ENCODE measurements around the gene PGM2L1. TPM values are rescaled to one million over a fixed set of nuclear protein-coding genes. Genes with fewer than 3 reads are reported as not detected.

Gene PGM2L1
- total and polyA plus RNA-seq, 2 of the 13 experiments (the other 11 are each of a cell fraction or from before 2014, with no cell fraction given), result 0.57 to 1.2 TPM

- intact Hi-C loops (cut with micrococcal nuclease; ENCODE audit: unreplicated experiment), result no loop called here
- no peak overlapping the region for H2AFZ ChIP-seq (ENCODE audit: low read length)
- H3K36me3 ChIP-seq (replicated peaks in 1 of 2; ENCODE audit: control insufficient read depth in 1 of 2, insufficient read depth in 2 of 2, low read length in 2 of 2), result no peaks in the 10 kb centered on the region
- WGBS (ENCODE audit: low lambda C conversion rate), result 76% methylated on average over 3 of the region's 3 CpGs
- no peak overlapping the region for H3K4me3 ChIP-seq (replicated peaks in 1 of 3; ENCODE audit: insufficient read depth in 1 of 3, low read depth in 2 of 3, low read length in 3 of 3)
- DNase-seq (ENCODE audit: low spot score), result no peak
- CTCF ChIA-PET (ENCODE audit: low intra/inter-chr PET ratio, low total read pairs), result no interaction called here
- no peak overlapping the region for H3K9ac ChIP-seq (ENCODE audit: insufficient read depth, low read depth, low read length)
- H3K4me2 ChIP-seq (ENCODE audit: low read depth, low read length), result no peak overlapping the region
- H4K20me1 ChIP-seq (ENCODE audit: insufficient read depth, low read length), result no peaks in the 10 kb centered on the region
- H3K79me2 ChIP-seq (ENCODE audit: insufficient read depth, low read length), result no peaks in the 10 kb centered on the region
- H3K4me1 ChIP-seq (ENCODE audit: insufficient read depth, low read length), result no peaks in the 10 kb centered on the region
- POLR2A ChIA-PET, result no interaction called here
- ATAC-seq, result no peak
- no peaks in the 10 kb centered on the region; a peak in 1 of 5 replicates for H3K27me3 ChIP-seq (ENCODE audit: control insufficient read depth in 1 of 2, insufficient read depth in 2 of 2, low read length in 2 of 2)
- in situ Hi-C loops (cut with HindIII; ENCODE audit: extremely low pct_ligation_motif_present, low pct_unique_long_range_greater_than_20kb), result no loop called here
- BruUV-seq (replicated peaks), result no TSS peak
- no peak for FAIRE-seq
- no peak overlapping the region for H3K27ac ChIP-seq (ENCODE audit: extremely low read length, insufficient read depth, low read length)
- no peaks in the 10 kb centered on the region for H3K9me3 ChIP-seq (ENCODE audit: low read length)
- TF ChIP-seq MAZ (IDR thresholded peaks at IDR 0.05; ENCODE audit: borderline replicate concordance, low read depth, low read length) (no peak), MAZ (CRISPR knock-in tag; IDR thresholded peaks at IDR 0.05; ENCODE audit: low read depth) (no peak), PAXIP1 (CRISPR knock-in tag; conservative IDR thresholded peaks at IDR 0.05) (no peak), ZNF775 (CRISPR knock-in tag; IDR thresholded peaks at IDR 0.05; ENCODE audit: borderline replicate concordance) (no peak), KAT2B (IDR thresholded peaks at IDR 0.05; ENCODE audit: borderline replicate concordance, low read depth, low read length) (no peak), CEBPG (CRISPR knock-in tag; IDR thresholded peaks at IDR 0.05) (no peak), SMARCC2 (IDR thresholded peaks at IDR 0.05) (no peak), ZNF737 (CRISPR knock-in tag; IDR thresholded peaks at IDR 0.05; ENCODE audit: borderline replicate concordance) (no peak), PCBP2 (optimal IDR thresholded peaks at IDR 0.05; ENCODE audit: low read depth, low read length, poor library complexity, severe bottlenecking) (no peak), FOXP4 (CRISPR knock-in tag; IDR thresholded peaks at IDR 0.05) (no peak), ZSCAN12 (CRISPR knock-in tag; IDR thresholded peaks at IDR 0.05) (no peak), FOXC1 (CRISPR knock-in tag; IDR thresholded peaks at IDR 0.05; ENCODE audit: borderline replicate concordance) (no peak), SIN3A (IDR thresholded peaks at IDR 0.05; ENCODE audit: borderline replicate concordance, low read depth, low read length) (no peak), KDM6A (CRISPR knock-in tag; IDR thresholded peaks at IDR 0.05; ENCODE audit: low read depth) (no peak), ZNF446 (CRISPR knock-in tag; IDR thresholded peaks at IDR 0.05) (no peak), ZNF616 (CRISPR knock-in tag; IDR thresholded peaks at IDR 0.05; ENCODE audit: low read depth) (no peak), ZNF276 (CRISPR knock-in tag; IDR thresholded peaks at IDR 0.05; ENCODE audit: low read depth) (no peak)
- TF ChIP-seq, protein P1, sequence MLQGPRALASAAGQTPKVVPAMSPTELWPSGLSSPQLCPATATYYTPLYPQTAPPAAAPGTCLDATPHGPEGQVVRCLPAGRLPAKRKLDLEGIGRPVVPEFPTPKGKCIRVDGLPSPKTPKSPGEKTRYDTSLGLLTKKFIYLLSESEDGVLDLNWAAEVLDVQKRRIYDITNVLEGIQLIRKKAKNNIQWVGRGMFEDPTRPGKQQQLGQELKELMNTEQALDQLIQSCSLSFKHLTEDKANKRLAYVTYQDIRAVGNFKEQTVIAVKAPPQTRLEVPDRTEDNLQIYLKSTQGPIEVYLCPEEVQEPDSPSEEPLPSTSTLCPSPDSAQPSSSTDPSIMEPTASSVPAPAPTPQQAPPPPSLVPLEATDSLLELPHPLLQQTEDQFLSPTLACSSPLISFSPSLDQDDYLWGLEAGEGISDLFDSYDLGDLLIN (CRISPR knock-in tag; IDR thresholded peaks at IDR 0.05; ENCODE audit: borderline replicate concordance), result no peak
Observed at GRCh38 chr11:74377689-74378088, 20.5 kb downstream of the PGM2L1 start.
